Upper lobe of right lung (tissue), 1 donor: Measurements from ENCODE around the gene IL2RG. TPM values are rescaled to one million over a fixed set of nuclear protein-coding genes. Genes with fewer than 3 reads are reported as not detected.

ENCODE experiments used
- ATAC-seq: fragments of 200-7000 bp; cut with Tn5 transposase; one replicate; pipeline ENCODE4 v1.9.1; 2020; ENCODE audit warnings: mild to moderate bottlenecking, moderate library complexity
- DNase-seq: peaks from one replicate; pipeline ENCODE4 v3.0.0-alpha.2; 2020
- H3K27ac ChIP-seq: fragments of 200-600 bp; one replicate; pipeline ENCODE4 v1.8.0; 2022
- H3K27me3 ChIP-seq: fragments of 200-600 bp; one replicate; pipeline ENCODE4 v1.8.0; 2022; ENCODE audit warnings: mild to moderate bottlenecking
- H3K36me3 ChIP-seq: fragments of 200-600 bp; one replicate; pipeline ENCODE4 v1.8.0; 2022
- H3K4me1 ChIP-seq: fragments of 200-600 bp; one replicate; pipeline ENCODE4 v1.8.0; 2022
- H3K4me3 ChIP-seq: fragments of 200-600 bp; one replicate; pipeline ENCODE4 v1.8.0; 2022; ENCODE audit warnings: mild to moderate bottlenecking
- H3K9me3 ChIP-seq: fragments of 200-600 bp; one replicate; pipeline ENCODE4 v1.8.0; 2022
- intact Hi-C: fragments of 100-400 bp; cut with DNase I; formaldehyde crosslinking; loops from one replicate; pipeline ENCODE4 v1.11.0; 2022
- total RNA-seq: library from RNA; stranded (reverse); fragmentation: NEBNext Ultra II Directional; extraction: Animal tissue kit (Norgen Biotek cat#: 25700); gene quantifications from one replicate; pipeline ENCODE4 v1.2.1, GENCODE V29; 2021
- TF ChIP-seq, protein P1 (sequence below): fragments of 200-600 bp; IDR thresholded peaks from one replicate; pipeline ENCODE4 v1.8.0; 2022; ENCODE audit warnings: antibody characterized with exemption
- donor health status: DM: no; HTN: yes; CAD: no; lungs with severe emphysema.

IL2RG gene
- total RNA-seq, 1 donor from 2014 or later: 20.8 TPM

DNA sequence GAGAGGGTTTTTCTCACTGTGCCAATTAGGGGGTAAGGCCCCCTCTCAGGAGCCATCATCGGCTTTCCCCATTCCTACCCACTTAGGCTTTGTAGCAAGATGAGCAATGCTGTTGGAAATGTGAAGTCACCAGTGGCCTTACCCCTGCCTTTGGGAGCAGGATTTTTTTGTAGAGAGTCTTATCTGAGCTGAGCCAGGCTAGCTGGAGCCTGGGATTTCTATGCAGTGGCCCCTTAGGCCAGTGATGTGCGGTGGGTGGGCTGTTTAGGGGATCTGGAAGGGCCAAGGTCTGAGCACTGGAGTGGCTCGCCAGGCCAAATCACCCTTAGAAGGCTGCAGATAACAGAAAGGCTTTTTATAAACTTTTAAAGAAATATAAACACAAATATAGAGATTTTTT is 9.1 kb downstream of the IL2RG start:
- intact Hi-C loops: no loop called here
- H3K27ac ChIP-seq: no peak overlapping the region

GRCh38 chrX:71100581-71101505 is 10.5 kb downstream of the IL2RG start:
- no peaks in the 10 kb centered on the region for H3K36me3 ChIP-seq

More for the DNA sequence above, 9.1 kb downstream of the IL2RG start:
- no peak for DNase-seq
- Histone ChIP-seq H3K9me3 (no peaks in the 10 kb centered on the region), H3K4me3 (no peak overlapping the region), H3K36me3 (no peaks in the 10 kb centered on the region), H3K4me1 (no peaks in the 10 kb centered on the region), H3K27me3 (no peaks in the 10 kb centered on the region)
- TF ChIP-seq, protein P1, sequence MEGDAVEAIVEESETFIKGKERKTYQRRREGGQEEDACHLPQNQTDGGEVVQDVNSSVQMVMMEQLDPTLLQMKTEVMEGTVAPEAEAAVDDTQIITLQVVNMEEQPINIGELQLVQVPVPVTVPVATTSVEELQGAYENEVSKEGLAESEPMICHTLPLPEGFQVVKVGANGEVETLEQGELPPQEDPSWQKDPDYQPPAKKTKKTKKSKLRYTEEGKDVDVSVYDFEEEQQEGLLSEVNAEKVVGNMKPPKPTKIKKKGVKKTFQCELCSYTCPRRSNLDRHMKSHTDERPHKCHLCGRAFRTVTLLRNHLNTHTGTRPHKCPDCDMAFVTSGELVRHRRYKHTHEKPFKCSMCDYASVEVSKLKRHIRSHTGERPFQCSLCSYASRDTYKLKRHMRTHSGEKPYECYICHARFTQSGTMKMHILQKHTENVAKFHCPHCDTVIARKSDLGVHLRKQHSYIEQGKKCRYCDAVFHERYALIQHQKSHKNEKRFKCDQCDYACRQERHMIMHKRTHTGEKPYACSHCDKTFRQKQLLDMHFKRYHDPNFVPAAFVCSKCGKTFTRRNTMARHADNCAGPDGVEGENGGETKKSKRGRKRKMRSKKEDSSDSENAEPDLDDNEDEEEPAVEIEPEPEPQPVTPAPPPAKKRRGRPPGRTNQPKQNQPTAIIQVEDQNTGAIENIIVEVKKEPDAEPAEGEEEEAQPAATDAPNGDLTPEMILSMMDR: no peak
- ATAC-seq: no peak

DNA sequence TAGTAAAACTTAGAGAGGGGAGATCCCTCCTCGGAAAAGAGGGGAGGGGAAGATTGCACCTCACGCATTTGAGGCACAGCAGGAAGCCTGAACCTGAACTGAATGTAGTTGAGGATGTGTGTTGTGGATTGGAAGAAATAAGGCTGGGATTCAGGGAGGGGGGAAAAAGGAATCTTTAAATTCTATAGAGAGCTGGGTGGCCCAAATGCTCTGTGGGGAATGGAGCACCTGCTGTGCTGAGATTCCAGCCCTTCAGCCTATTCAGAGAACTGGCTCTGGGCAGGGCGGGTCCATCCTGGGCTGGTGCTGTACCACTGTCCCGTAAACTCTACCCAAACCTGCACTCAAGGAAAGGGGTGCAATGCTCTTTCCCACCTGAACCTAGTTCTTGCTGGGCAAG is 11.6 kb downstream of the IL2RG start:
- Histone ChIP-seq H3K27me3 (no peaks in the 10 kb centered on the region), H3K4me3 (no peak overlapping the region), H3K4me1 (no peaks in the 10 kb centered on the region), H3K36me3 (no peaks in the 10 kb centered on the region), H3K27ac (no peak overlapping the region), H3K9me3 (no peaks in the 10 kb centered on the region)
- ATAC-seq (no peak), DNase-seq (no peak)
- intact Hi-C loops: no loop called here
- TF ChIP-seq, protein P1: no peak

More at GRCh38 chrX:71100581-71101505, 10.5 kb downstream of the IL2RG start:
- H3K27me3 ChIP-seq: no peaks in the 10 kb centered on the region
- H3K4me3 ChIP-seq: no peak overlapping the region
- no peak overlapping the region for H3K27ac ChIP-seq
- DNase-seq: no peak
- intact Hi-C loops: no loop called here
- H3K4me1 ChIP-seq: no peaks in the 10 kb centered on the region
- TF ChIP-seq, protein P1: no peak
- no peaks in the 10 kb centered on the region for H3K9me3 ChIP-seq
- no peak for ATAC-seq

GRCh38 chrX:71098951-71099506 is 12.3 kb downstream of the IL2RG start:
- DNase-seq (no peak), ATAC-seq (no peak)
- Histone ChIP-seq H3K27me3 (no peaks in the 10 kb centered on the region), H3K4me1 (no peaks in the 10 kb centered on the region), H3K4me3 (no peak overlapping the region), H3K27ac (no peak overlapping the region), H3K36me3 (no peaks in the 10 kb centered on the region), H3K9me3 (no peaks in the 10 kb centered on the region)
- intact Hi-C loops: no loop called here
- TF ChIP-seq, protein P1: no peak

DNA sequence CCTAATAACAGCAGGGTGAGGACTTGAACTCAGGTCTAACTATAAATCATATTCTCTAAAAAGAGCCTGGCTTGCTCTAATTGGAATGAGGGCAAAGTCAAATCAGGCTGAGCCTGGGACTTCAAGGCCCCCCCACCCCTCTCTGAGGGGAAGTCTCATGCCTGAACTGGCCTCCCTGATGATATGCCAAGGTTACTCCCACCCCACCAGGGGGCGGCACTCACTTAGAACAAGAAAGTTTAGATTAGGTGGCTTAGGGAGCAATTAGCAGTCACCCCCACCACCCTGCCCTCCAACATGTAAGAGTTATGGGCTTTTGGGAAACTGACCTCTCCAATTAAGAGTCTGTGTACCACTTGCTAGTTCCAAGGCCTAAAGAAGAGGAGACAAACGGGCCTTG is 13.1 kb downstream of the IL2RG start:
- Histone ChIP-seq H3K4me3 (no peak overlapping the region), H3K36me3 (no peaks in the 10 kb centered on the region), H3K9me3 (no peaks in the 10 kb centered on the region), H3K27me3 (no peaks in the 10 kb centered on the region), H3K27ac (no peak overlapping the region), H3K4me1 (no peaks in the 10 kb centered on the region)
- ATAC-seq (peak; percentile 62), DNase-seq (peak; percentile 75)
- TF ChIP-seq, protein P1: peak; percentile 50
- intact Hi-C loops: no loop called here
